ENCODE measurements around the gene ILDR2.

Gene ILDR2

DNA sequence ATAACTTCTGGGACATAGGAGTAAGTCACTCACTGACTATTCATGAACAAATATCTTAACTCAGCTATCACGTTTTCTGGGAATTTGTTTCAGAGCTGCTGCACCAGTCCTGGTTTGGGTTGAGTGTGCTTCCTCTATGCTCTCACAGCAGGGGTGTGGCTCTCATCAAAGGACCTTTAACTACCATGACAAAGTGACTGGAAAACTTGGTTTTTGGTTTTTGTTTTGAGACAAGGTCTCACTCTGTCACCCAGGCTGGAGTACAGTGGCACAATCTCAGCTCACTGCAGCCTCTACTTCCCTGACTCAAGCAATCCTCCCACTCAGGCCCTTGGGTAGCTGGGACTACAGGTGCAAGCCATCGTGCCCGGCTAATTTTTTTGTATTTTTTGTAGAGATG is 4.1 kb downstream of the ILDR2 start:
- in situ Hi-C loops (cut with HindIII; ENCODE audit: low sequenced_read_pairs) = no loop called here

DNA sequence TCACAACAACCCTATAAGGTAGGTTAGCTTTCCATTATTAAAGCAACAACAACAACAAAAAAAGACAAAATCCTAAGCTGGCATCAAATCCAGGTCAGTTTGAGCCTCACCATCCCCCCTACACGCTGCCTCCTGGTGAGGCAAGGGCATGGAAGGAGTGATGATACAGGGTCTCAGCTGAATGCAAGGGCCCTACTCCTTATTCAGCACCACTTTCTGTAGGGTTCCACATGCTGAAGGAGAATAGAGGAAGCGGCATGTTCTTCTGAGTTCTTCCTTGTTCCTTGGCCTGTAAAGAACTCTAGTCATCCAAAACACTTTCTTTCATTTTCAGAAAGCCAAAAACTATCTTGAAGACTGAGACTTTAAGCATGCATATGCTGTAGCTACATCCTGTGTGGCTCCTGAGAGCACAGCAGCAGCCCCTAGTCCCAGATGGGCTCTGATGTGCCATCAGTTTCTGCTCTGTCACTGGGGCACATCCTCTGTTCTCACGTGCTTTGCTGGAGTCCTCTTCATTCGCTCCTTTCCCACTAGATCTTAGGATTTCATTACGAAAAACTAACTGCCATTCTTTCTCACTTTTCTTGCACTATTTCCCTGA is 6.2 kb downstream of the ILDR2 start:
- in situ Hi-C loops (cut with HindIII; ENCODE audit: low sequenced_read_pairs) = no loop called here

DNA sequence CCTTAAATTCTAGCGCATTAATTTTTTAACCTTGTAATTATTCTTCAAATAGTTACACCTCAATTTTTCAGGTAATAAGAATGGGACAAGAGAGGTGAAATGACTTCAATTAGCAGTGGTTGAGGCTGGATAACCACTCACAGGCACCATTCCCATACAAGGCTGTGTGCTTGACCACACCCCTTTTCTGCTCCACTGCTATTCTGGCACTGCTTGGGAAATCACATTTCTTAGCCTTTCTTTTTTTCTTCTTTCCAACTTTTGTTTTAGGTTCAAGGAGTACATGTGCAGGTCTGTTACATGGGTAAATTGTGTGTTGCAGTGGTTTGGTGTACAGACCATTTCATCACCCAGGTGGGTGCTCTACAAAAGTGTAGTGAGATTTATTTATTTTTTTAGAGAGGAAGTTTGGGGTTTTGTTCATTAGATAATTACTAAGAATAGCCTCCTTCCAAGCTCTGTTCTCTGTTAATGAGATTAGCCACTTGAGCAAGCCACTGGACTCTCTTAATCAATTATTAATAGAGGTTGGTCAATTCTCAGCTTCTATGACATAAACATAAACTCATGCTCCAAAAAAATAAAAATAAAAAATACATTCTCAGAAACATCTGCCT is 14.4 kb downstream of the ILDR2 start:
- in situ Hi-C loops (cut with HindIII; ENCODE audit: low sequenced_read_pairs) = no loop called here

- in situ Hi-C loops (cut with HindIII; ENCODE audit: low sequenced_read_pairs) = no loop called here
Measured at GRCh38 chr1:166956872-166957271, 18.5 kb downstream of the ILDR2 start.

DNA sequence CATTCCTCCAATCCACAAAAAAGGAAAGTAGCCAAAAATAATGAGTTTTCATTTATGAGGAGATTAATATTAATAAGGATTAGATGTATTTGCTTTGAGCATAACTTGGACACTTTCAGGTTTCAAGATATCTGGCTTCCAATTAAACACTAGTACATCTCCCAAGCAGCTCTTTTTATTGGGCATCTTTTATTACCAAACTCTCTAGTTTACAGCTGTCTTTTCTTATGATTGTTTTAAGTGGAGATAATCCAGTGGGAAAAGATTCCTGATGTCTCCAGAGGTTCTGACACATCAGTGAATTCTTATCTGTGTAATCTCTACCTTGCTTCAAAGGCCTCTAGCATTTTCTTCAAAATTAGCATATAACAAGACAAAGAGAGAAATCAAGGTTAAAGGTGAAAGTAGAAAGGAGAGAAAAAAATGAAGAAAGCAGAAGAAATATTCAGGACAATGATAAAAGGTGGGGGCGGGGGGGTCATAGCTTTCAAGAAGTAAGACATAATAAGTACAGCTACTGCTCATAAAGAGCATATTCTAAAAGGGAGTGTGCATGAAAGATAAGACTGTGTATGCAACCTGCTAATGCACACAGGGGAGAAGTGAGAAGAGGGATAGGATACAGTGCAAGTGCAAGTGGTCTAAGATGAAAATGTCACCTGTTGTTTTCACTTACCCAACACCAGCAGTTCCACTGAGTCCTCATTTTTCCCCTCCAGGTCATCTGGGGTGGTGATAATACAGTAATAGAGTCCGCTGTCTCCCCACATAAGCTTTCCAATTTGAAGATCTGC is 19.1 kb downstream of the ILDR2 start:
- in situ Hi-C loops (cut with HindIII; ENCODE audit: low sequenced_read_pairs) = no loop called here

- in situ Hi-C loops (cut with HindIII; ENCODE audit: low sequenced_read_pairs) = no loop called here
Measured at GRCh38 chr1:166953491-166953890, 21.8 kb downstream of the ILDR2 start.

DNA sequence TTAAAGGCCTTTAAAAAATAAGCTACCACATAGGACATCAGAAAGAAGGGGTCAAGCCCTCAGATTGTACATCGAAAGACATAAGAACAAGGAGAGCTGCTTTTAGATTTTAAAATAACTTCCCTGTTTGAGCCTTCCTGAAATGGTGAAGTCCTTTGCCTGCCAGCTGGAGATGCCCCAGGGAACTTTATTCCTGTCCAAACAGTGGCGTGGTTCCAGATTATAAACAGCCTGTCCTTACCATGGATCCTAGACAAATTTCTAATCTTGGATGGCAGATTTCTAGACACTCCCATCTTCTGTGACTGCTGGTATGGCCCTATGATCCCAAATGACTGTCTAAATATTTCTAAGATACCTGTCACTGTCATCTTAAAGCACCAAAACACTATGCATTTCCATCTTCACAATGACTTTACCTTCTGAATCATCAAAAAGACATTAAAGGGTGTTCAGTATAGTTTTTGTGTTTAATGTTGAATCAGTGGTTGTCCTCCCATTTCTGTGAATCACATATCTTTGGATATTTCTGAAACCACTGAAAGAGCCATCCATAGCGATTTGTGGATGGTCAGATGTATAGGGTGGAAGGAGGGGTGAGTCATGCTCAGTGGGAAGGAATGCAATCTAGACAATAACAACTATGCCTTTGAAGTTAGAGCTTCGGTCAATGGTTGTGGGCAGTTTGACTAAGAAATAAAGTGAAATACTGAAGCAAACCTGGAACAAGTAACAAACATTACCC is 23.2 kb downstream of the ILDR2 start:
- in situ Hi-C loops (cut with HindIII; ENCODE audit: low sequenced_read_pairs) = no loop called here

- in situ Hi-C loops (cut with HindIII; ENCODE audit: low sequenced_read_pairs) = no loop called here
Measured at GRCh38 chr1:166951050-166951449, 24.3 kb downstream of the ILDR2 start.

DNA sequence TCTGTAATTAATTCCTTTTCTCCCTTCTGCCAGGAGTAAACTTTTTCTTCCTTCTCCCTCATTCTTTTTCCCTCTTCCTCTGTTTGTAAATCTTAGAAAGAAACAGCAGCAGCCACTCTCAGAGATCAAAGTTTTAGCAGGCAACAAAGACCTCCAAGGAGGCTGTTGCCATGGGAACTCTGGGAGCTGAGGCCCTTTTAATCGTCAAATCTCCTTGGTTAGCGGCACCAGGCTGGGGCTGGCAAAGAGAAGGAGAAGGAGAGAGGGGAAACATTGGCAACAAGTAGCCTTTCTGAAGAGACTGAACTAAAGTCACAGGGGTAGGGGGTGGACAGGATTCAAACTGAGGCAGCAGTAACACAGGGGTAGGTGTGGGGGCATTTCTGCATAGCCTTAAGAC is 25.2 kb downstream of the ILDR2 start:
- in situ Hi-C loops (cut with HindIII; ENCODE audit: low sequenced_read_pairs) = no loop called here

DNA sequence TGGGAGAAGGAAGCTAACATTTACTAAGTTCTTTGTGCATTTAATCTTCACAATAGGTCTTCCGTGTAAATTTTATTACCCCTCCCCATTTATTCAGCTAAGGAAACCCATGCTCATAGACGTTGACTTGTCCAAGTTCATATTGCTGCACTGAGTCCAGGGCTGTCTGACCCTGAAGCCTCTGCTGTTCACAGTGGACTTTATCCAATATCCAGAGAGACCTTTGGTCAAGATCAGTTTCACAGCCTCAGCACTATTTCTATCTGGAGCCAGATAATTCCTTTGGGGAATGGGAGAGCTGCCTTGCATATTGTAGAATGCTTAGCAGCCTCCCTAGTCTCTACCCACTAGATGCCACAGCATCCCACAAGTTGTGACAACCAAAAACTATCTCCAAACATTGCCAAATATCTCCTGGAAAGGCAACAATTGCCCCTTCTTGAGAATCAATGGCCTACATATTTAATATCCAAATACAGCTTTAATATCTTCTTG is 26.4 kb downstream of the ILDR2 start:
- in situ Hi-C loops (cut with HindIII; ENCODE audit: low sequenced_read_pairs) = no loop called here

DNA sequence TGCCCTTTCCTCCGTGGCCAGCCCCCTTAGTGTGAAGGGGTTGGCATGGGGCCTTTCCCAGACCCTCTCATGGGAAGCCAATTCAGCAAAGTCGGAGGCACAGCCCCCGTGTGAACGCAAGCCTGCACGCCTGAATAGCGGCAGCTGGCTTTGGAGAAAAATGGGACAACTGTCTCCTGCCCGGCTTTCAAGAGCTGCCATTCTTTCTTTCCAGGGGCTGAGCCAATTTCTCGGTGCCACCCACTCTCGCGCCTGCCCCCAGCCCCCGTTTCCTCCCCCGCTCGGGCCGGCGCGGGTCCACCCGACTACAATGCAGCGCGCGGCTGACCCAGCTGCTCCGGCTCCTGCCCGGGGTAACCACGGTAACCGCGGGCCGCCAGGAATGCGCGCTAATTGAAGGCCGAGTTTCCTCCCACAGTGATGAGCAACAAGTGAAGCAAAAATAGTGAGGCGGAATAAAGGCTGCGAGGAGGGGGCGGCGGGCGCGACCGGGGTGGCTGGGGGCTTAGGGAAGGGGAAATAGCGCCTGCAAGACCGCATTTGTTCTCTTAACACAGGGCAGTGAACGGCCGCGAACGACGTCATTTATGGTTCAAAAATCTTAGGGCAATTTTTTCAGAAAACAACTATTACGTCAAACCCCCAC is 27.8 kb downstream of the ILDR2 start:
- in situ Hi-C loops (cut with HindIII; ENCODE audit: low sequenced_read_pairs) = no loop called here

- in situ Hi-C loops (cut with HindIII; ENCODE audit: low sequenced_read_pairs) = no loop called here
Measured at GRCh38 chr1:166944186-166944967, 31.0 kb downstream of the ILDR2 start.

DNA sequence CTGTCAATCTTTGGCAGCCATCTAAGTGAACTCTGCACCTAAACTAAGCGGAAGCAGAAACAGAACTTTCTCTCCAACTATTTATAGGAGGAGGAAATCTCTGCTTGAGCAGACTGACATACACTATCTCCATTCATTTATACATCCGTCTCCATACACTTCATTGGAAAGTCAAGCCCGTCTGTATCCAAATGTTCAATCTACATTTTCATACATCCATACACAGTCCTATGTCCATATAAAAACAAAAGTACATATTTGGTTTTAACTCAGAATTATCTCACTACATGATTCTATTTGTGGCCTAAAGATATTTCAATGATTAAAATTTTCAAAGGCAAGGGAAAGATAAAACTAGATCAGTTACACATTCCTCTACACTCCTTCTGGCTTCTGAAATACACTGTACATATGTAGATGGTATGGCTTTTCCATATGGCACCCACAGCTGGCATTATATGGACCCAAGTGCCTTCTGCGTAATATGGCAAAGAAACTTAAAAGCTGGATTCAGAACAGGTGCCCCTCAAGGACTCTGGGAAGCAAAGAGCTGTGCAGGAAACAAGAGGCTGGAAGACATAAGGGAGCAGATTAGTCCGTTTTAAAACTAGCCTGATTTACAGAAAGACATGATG is 35.5 kb downstream of the ILDR2 start:
- in situ Hi-C loops (cut with HindIII; ENCODE audit: low sequenced_read_pairs) = no loop called here

- in situ Hi-C loops (cut with HindIII; ENCODE audit: low sequenced_read_pairs) = no loop called here
Measured at GRCh38 chr1:166937962-166938361, 37.4 kb downstream of the ILDR2 start.

- in situ Hi-C loops (cut with HindIII; ENCODE audit: low sequenced_read_pairs) = no loop called here
Measured at GRCh38 chr1:166937329-166937728, 38.0 kb downstream of the ILDR2 start.

DNA sequence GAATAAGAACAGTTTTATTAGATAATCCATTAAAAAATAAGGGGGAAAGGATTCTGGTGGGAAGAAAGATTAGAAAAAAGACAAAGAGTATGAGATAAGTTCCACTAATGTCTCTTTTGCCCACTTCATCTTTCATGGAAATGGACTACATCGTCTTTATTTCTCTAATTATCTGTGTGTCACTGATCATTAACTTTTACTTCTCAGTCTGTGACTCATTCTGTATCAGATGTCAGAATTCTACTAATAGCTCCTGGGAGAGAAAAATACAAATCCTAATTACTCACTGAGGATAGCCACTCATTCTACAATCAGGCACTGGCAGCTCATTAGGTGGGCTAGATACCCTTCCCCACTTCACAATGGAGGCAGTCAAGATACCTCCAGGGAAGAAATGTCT is 41.7 kb downstream of the ILDR2 start:
- in situ Hi-C loops (cut with HindIII; ENCODE audit: low sequenced_read_pairs) = no loop called here

GRCh38 chr1:166933140-166933539 is 42.2 kb downstream of the ILDR2 start:
- in situ Hi-C loops (cut with HindIII; ENCODE audit: low sequenced_read_pairs) = no loop called here

DNA sequence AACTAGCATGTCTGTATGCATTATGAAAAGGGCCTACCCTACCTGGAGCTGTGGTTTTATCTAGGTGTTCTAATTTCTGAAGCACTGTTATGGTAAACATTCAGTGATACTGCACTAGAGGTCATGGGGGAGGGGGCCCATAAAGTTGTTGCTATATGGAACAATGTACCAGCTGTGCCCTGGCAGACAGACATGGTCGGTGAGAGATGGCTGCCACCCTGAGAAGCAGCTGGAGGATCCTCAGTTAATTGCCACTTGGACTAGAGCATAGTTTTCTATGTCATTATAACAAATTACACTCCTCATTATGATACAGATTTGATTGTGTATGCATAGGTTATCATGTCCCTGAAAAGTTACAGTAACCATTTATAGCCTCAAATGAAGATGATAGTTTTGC is 45.4 kb downstream of the ILDR2 start:
- in situ Hi-C loops (cut with HindIII; ENCODE audit: low sequenced_read_pairs) = no loop called here

GRCh38 chr1:166927701-166928100 is 47.6 kb downstream of the ILDR2 start:
- in situ Hi-C loops (cut with HindIII; ENCODE audit: low sequenced_read_pairs) = no loop called here

All from endothelial cell of hepatic sinusoid (primary cell).